Measurements from ENCODE around the gene HSD17B3.

GRCh38 chr9:96193236-96193755, 108.7 kb downstream of the HSD17B3 start:
- TF ChIP-seq CTCF (IDR thresholded peaks at IDR 0.05; ENCODE audit: low read depth, low read length) (no peak), EZH2phosphoT487 (IDR thresholded peaks at IDR 0.05; ENCODE audit: low read depth) (no peak)

All from OCI-LY3 (cell line).